HG03025 (cell line): ENCODE data around the gene ZNRF4.

Experiments used
- ATAC-seq: cut with Tn5 transposase; IDR thresholded peaks from one replicate; pipeline ENCODE4 v1.9.1; 2021; ENCODE audit warnings: mild to moderate bottlenecking, moderate library complexity; ENCODE audit not compliant: unreplicated experiment, low FRiP score

Gene ZNRF4

DNA sequence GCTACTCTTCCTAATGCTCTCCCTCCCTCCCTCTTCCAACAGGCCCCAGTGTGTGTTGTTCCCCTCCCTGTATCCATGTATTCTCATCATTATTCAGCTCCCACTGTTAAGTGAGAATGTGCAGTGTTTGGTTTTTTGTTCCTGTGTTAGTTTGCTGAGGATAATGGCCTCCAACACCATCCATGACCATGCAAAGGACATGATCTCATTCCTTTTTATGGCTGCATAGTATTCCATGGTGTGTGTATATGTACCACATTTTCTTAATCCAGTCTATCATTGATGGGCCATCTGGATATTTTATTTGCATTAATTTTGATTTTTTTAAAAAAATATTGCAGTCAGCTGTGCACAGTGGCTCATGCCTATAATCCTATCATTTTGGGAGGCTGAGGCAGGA is 15.8 kb upstream of the ZNRF4 start:
- ATAC-seq: no peak

GRCh38 chr19:5440299-5440698 is 14.9 kb upstream of the ZNRF4 start:
- no peak for ATAC-seq

GRCh38 chr19:5443723-5444122 is 11.5 kb upstream of the ZNRF4 start:
- no peak for ATAC-seq

DNA sequence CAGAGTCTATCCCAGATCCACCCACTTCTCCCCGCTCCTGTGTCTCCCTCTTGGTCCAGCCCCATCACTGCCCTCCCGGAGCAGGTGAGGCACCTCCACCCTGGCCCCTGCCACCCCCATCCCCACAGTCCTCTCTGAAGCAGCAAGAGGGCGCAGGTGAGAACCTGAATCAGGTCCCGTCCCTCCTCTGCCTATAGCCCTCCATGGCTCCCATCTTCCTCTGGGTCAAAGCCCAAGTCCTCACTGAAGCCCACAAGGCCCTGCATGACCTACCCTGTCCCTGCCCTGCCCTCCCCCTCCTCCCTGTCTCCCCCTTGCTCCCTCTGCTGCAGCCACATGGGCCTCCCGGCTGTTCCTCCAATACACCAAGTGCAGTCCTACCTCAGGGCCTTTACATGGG is 10.8 kb upstream of the ZNRF4 start:
- ATAC-seq: no peak

GRCh38 chr19:5445071-5445470 is 10.1 kb upstream of the ZNRF4 start:
- no peak for ATAC-seq

- ATAC-seq: no peak
Measured at GRCh38 chr19:5445561-5446055, 9.6 kb upstream of the ZNRF4 start.

DNA sequence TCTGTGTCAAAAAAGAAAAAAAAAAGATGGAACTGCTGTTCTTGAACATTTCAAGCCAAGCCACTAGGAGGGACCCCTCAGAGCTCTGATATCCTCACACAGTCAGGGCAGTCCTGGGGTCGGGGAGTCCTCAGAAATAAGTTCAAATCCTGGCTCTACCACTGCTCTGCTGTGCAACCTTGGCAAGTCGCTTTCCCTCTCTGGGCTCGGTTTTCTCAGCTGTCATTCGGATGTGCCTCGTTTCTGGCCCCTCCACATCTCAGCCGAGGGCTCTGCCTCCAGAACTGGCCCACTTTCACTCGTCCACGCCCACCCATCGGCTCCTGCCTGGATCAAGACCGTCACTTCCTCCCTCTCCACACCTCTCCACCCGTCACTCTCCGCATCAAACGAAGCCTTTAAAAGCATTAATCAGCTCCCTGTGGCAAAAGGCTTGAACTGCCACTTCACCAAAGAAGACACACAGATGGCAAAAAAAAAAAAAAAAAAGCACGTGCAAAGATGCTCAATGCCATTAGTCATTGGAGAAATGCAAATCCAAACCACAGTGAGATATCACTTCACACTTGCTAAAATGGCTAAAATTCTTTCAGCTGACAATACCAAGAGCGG is 7.4 kb upstream of the ZNRF4 start:
- ATAC-seq: no peak

- no peak for ATAC-seq
Measured at GRCh38 chr19:5448374-5448773, 6.8 kb upstream of the ZNRF4 start.

- no peak for ATAC-seq
Measured at GRCh38 chr19:5450482-5451126, 4.6 kb upstream of the ZNRF4 start.

GRCh38 chr19:5451494-5451893 is 3.7 kb upstream of the ZNRF4 start:
- ATAC-seq: no peak

DNA sequence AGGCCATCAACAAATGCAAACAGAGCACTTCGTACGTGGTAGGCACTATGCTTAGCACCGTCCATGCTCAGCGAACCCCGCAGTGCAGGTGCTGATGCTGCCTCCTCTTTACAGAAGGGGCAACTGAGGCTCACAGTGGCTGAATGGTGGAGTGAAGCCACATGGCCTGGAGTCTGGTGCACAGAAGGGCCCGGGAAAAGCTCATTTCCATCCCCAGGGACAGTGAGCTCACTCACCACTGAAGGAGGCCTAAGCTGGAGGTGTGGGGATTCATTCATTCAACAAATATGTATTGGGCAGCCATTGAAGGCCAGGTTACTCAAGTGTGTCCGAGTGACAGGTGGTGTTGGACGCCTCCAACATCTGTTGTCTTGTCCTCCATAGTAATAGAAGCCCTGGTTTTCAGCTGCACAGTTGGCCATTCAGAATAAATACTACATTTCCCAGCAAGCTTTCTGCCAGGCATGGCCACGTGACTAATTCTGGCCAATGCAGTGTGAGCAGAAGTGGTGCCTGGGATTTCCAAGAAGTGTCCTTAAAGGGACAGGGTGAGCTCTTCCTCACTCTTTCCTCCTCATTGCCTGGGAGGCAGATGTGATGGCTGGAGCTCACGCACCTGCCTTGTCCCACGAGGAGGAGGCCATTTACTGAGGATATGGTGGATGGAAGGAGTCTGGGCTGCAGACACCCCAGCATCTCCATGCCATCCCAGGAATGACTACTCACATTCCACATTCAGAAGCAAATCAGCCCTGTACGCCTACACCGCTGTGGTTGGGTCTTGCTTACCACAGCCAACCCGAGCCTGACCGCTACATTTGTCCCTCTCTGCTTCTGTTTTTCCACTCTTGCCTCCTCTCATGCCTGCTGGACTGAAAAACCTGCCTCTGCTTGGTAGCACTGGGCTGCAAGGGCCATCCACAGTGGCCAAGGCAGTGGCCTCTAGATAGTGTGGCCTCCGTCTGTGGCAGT is 2.3 kb upstream of the ZNRF4 start:
- no peak for ATAC-seq

- no peak for ATAC-seq
Measured at GRCh38 chr19:5454743-5455142, 474 bp upstream of the ZNRF4 start.

GRCh38 chr19:5456130-5456840 is 1.1 kb downstream of the ZNRF4 start:
- ATAC-seq: no peak

DNA sequence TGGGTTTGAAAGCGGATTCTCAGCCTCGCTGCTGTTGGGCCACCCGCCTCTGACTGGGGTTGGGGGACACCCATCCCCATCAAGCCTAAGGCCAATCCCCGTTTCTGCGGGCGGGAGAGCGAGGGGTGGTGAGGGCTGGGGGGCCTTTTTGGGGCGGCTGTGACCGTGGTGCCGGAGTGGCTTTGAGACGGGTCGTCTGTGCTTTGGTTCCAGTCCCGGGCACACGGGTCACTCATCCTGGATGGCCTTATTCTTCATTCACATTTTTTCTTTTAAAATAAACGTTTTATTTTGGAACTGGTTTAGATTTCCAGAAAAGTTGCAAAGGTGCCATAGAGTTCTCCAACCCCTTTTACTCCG is 1.6 kb downstream of the ZNRF4 start:
- ATAC-seq: no peak

- ATAC-seq: no peak
Measured at GRCh38 chr19:5457709-5458108, 2.5 kb downstream of the ZNRF4 start.

DNA sequence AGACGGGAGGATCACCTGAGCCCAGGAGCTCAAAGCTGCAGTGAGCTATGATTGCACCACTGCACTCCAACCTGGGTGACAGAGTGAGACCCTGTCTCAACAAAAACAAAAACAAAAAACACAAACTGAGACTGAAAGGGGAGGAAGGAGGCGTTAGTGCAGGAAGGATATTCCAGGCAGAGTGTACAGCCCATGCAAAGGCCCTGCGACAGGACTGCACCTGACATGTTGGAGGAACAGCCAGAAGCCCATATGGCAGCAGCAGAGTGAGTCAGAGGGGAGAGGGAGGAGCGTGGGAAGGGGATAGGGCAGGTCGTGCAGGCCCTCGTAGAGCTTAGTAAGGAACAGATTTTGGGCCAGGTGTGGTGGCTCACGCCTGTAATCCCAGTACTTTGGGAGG is 3.2 kb downstream of the ZNRF4 start:
- no peak for ATAC-seq

GRCh38 chr19:5459360-5459759 is 4.1 kb downstream of the ZNRF4 start:
- ATAC-seq: no peak

- no peak for ATAC-seq
Measured at GRCh38 chr19:5460748-5461147, 5.5 kb downstream of the ZNRF4 start.

- ATAC-seq: no peak
Measured at GRCh38 chr19:5463959-5464358, 8.7 kb downstream of the ZNRF4 start.

DNA sequence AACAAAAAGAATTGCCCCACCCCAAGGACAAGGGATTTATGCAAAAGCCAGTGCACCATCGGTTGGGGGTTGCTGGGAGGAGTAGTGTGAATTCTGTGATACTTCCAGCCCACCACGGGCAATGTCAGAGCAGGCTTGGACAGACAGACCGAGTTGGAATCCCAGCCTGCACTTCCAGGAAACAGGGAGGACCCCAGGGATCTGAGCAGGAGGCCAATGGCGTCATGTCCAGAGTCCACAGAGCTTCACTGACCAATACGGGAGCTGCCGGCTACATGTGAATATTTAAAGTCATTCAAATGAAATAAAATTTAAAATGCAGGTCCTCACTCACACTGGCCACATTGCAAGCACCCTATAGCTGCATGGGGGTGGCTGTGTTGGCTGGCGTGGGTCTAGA is 10.9 kb downstream of the ZNRF4 start:
- no peak for ATAC-seq

DNA sequence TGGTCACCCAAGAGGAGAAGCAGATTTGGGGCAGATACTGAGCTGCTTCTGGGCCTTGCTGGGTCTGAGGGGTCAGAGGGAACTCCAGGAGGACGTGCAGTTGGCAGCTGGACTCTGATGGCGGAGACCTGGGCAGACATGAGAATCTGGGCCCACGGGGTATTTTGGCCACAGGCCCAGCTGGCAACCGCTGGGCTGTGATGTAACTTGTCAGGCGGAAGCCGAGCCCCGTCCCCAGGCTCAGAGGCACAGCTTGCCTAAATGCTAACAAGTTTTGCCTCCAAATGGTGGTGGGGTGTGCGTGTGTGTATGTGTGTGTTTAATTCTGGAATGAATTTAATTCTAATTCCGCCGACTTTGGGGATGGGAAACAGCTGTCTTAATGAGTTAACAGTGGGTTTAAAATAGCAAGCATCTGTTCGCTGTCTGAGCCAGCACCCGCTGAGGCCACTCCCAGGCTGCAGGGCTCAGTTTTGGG is 11.6 kb downstream of the ZNRF4 start:
- no peak for ATAC-seq
